B cell (primary cell): ENCODE data around the gene P3H3. TPM values are rescaled to one million over a fixed set of nuclear protein-coding genes. Genes with fewer than 3 reads are reported as not detected.

Experiments
- ATAC-seq: fragments of 200-7000 bp; cut with Tn5 transposase; one replicate; pipeline ENCODE4 v1.10.0; 2021; ENCODE audit warnings: low read depth, mild to moderate bottlenecking, moderate number of reproducible peaks, moderate library complexity
- CTCF ChIA-PET: fragments of 350-600 bp; sonication (Branson Sonifier 250); formaldehyde crosslinking; loops from one replicate; lab custom pipeline; 2021; ENCODE audit warnings: antibody characterized with exemption, inconsistent platforms; lab: Charles Lee
- POLR2A ChIA-PET: fragments of 350-600 bp; sonication (Branson Sonifier 250); formaldehyde crosslinking; loops from one replicate; lab custom pipeline; 2021; ENCODE audit warnings: antibody characterized with exemption; lab: Charles Lee
- DNase-seq: peaks from one replicate; pipeline ENCODE4 v3.0.0; 2013
- H2AFZ ChIP-seq: 2 replicates; pipeline ENCODE4 v1.6.1; 2012; ENCODE audit warnings: mild to moderate bottlenecking, low read depth, low read length; ENCODE audit not compliant: insufficient read depth, poor library complexity, severe bottlenecking
- H3K27ac ChIP-seq, 2 donors: 1 replicate in 1 of 2; 2 replicates in 1 of 2; pipeline ENCODE4 v1.5.1; 2012 to 2013; ENCODE audit warnings: low read length in 2 of 2, mild to moderate bottlenecking in 2 of 2, moderate library complexity in 1 of 2
- H3K27me3 ChIP-seq, 4 experiments: fragments of 200-600 bp in 1 of 4; sonication (generic) in 1 of 4; replicated peaks in 1 of 4; 1 replicate in 2 of 4; 2 replicates in 2 of 4; pipeline versions ENCODE4 v1.6.1 to v1.7.0; 2013 to 2016; ENCODE audit warnings: low read length in 3 of 4, mild to moderate bottlenecking in 2 of 4, mixed read lengths in 1 of 4, moderate library complexity in 1 of 4; ENCODE audit not compliant: insufficient read depth in 4 of 4, control insufficient read depth in 3 of 4; ENCODE audit errors: control extremely low read depth in 1 of 4
- H3K36me3 ChIP-seq, 2 experiments: replicated peaks in 1 of 2; 1 replicate in 1 of 2; 2 replicates in 1 of 2; pipeline versions ENCODE4 v1.6.1 to v1.7.1; 2013; ENCODE audit warnings: low read length in 1 of 2; ENCODE audit not compliant: insufficient read depth in 2 of 2, control insufficient read depth in 1 of 2; ENCODE audit errors: control extremely low read depth in 1 of 2, extremely low read depth in 1 of 2
- H3K4me1 ChIP-seq, 2 donors: fragments of 200-600 bp in 1 of 2; sonication (generic) in 1 of 2; 1 replicate in 1 of 2; 2 replicates in 1 of 2; pipeline versions ENCODE4 v1.5.1 to v1.6.1; 2013 to 2017; ENCODE audit warnings: low read length in 2 of 2; ENCODE audit not compliant: control insufficient read depth in 2 of 2, insufficient read depth in 2 of 2
- H3K4me2 ChIP-seq: replicated peaks from 2 replicates; pipeline ENCODE3; 2012; ENCODE audit warnings: mild to moderate bottlenecking, low read depth, low read length; ENCODE audit not compliant: poor library complexity, severe bottlenecking
- H3K4me3 ChIP-seq, 5 experiments: fragments of 200-600 bp in 1 of 5; sonication (generic) in 1 of 5; 1 replicate in 3 of 5; 2 replicates in 2 of 5; pipeline versions ENCODE4 v1.5.1 to v1.7.0; 2011 to 2016; ENCODE audit warnings: low read length in 4 of 5, mild to moderate bottlenecking in 4 of 5, low read depth in 2 of 5, control low read depth in 1 of 5, moderate library complexity in 1 of 5; ENCODE audit not compliant: insufficient read depth in 1 of 5; ENCODE audit errors: control extremely low read depth in 1 of 5, extremely low read depth in 1 of 5
- H3K79me2 ChIP-seq: fragments of 200-600 bp; sonication (generic); one replicate; pipeline ENCODE4 v1.6.0; 2016; ENCODE audit warnings: low read length; ENCODE audit not compliant: control insufficient read depth, insufficient read depth
- H3K9ac ChIP-seq: fragments of 200-600 bp; sonication (generic); 2 replicates; pipeline ENCODE4 v1.6.1; 2017; ENCODE audit warnings: mild to moderate bottlenecking, low read length, moderate library complexity
- H3K9me3 ChIP-seq, 3 donors: one replicate each; pipeline versions ENCODE4 v1.6.1 to v1.7.1; 2013; ENCODE audit warnings: low read length in 2 of 3; ENCODE audit not compliant: control insufficient read depth in 2 of 3, insufficient read depth in 1 of 3; ENCODE audit errors: control extremely low read depth in 1 of 3
- H4K20me1 ChIP-seq: 2 replicates; pipeline ENCODE4 v1.6.0; 2012; ENCODE audit warnings: mild to moderate bottlenecking, low read length; ENCODE audit not compliant: insufficient read depth, control insufficient read depth, poor library complexity, severe bottlenecking
- H3K27ac Mint-ChIP-seq: one replicate; pipeline ENCODE4 v1.8.0; 2021; ENCODE audit warnings: mixed read lengths
- H3K27me3 Mint-ChIP-seq: one replicate; pipeline ENCODE4 v1.8.0; 2021; ENCODE audit warnings: mixed read lengths
- H3K4me1 Mint-ChIP-seq: one replicate; pipeline ENCODE4 v1.8.0; 2021; ENCODE audit warnings: mixed read lengths
- H3K4me3 Mint-ChIP-seq: one replicate; pipeline ENCODE4 v1.8.0; 2021; ENCODE audit warnings: mixed read lengths
- H3K9me3 Mint-ChIP-seq: one replicate; pipeline ENCODE4 v1.8.0; 2022; ENCODE audit warnings: mixed read lengths; ENCODE audit not compliant: insufficient read depth
- EZH2 ChIP-seq: IDR thresholded peaks from 2 replicates; pipeline ENCODE4 v1.6.1; 2012; ENCODE audit warnings: borderline replicate concordance, low read depth, mild to moderate bottlenecking, moderate library complexity, low read length; ENCODE audit not compliant: insufficient read depth, poor library complexity, severe bottlenecking
- WGBS: methylation state at CpG from one replicate; pipeline ENCODE4 v1.1.5; 2013; ENCODE audit warnings: missing lambda C conversion rate; ENCODE audit not compliant: insufficient coverage; 5-methylcytosine and 5-hydroxymethylcytosine counted together
- intact Hi-C: fragments of 100-400 bp; cut with micrococcal nuclease; formaldehyde crosslinking; loops from one replicate; pipeline ENCODE4 v1.10.0; 2022
- polyA plus RNA-seq: library from polyadenylated mRNA; depleted of rRNA; stranded (reverse); fragments of >200 nt; gene quantifications from 2 replicates; pipeline ENCODE4 v1.2.3, GENCODE V29; 2012
- total RNA-seq, 2 donors: library from RNA; stranded (reverse); fragments of 120-200 nt in 1 of 2; gene quantifications; 1 replicate in 1 of 2; 2 replicates in 1 of 2; pipeline versions ENCODE4 v1.2.3 to v1.2.4, GENCODE V29; 2013 to 2022
- TF ChIP-seq, protein P1 (sequence below): fragments of 200-600 bp; IDR thresholded peaks from one replicate; pipeline ENCODE4 v1.8.0; 2022; ENCODE audit warnings: antibody characterized with exemption, mild to moderate bottlenecking

P3H3 gene
- total and polyA plus RNA-seq, 2 donors (not counting 1 experiment from before 2014, with no cell fraction given): 0.09 TPM; not detected in 1

DNA sequence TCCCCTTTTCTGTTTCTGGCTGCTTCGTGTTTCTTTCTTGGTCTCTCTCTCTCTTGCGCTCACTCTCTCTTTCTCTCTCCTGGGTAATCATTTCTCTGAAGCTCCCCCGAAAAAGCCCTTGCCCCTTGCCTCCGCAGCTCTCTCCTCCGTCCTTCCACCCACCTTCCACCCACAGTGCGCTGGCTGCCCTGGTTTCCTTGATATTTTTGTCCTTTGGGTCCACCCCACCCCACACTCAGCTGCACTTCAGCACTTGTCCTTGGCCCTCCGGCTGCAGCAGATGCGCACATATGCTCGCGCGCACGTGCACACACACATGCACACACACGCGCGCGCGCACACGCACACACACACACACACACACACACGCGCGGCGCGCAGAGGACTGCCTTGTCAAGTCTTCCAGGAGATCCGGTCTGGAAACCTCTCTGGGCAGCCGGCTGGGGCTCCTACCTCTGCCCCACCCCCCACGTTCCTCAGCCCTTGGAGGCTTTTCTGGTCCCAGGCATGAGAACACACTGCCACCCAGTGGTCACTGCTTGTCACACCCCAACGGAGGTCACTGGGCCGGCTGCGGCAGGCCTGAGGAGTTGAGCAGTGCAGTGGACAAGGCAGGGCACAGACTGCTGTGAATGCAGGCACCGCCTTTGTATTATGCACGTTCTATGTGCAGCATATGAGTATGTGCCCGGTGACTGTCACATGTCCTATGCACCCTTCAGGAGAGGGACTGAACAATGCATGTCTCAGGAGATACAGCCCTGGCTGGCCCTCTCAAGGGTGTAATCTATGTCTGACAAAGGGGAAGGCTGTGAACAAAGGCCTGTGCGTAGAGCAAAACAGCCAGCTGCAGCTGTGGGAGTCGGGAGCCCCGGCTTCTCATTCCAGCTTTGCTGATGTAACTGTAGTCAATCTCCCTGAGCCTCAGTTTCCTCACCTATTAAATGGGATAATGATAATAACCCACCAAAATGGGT lies 49.3 kb upstream of the P3H3 start:
- intact Hi-C loops: loop anchor here (1.0 to 2.0 kb wide), 5 partner anchors 26 to 225 kb away; partner anchors contain the start of genes MLF2 and ZNF384
- peaks cover 15% of the 10 kb centered on the region in 2 donors for H3K4me1 ChIP-seq

More for the DNA sequence above, 49.3 kb upstream of the P3H3 start:
- ATAC-seq (peak; percentile 98), DNase-seq (peak; percentile 92)
- H3K4me1 Mint-ChIP-seq: peaks cover 11% of the 10 kb centered on the region
- H3K27me3 Mint-ChIP-seq: peaks cover 42% of the 10 kb centered on the region
- no peaks in the 10 kb centered on the region for H3K36me3 ChIP-seq
- CTCF ChIA-PET: interaction anchor here (0.6 to 7.8 kb wide), 30 partner anchors 9 to 383 kb away, joined by 3 to 109 read pairs (median 4); partner anchors contain the start of genes LPAR5, MLF2, PTMS and ZNF384
- TF ChIP-seq EZH2: no peak
- TF ChIP-seq, protein P1, sequence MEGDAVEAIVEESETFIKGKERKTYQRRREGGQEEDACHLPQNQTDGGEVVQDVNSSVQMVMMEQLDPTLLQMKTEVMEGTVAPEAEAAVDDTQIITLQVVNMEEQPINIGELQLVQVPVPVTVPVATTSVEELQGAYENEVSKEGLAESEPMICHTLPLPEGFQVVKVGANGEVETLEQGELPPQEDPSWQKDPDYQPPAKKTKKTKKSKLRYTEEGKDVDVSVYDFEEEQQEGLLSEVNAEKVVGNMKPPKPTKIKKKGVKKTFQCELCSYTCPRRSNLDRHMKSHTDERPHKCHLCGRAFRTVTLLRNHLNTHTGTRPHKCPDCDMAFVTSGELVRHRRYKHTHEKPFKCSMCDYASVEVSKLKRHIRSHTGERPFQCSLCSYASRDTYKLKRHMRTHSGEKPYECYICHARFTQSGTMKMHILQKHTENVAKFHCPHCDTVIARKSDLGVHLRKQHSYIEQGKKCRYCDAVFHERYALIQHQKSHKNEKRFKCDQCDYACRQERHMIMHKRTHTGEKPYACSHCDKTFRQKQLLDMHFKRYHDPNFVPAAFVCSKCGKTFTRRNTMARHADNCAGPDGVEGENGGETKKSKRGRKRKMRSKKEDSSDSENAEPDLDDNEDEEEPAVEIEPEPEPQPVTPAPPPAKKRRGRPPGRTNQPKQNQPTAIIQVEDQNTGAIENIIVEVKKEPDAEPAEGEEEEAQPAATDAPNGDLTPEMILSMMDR: peak; percentile 90
- POLR2A ChIA-PET: interaction anchor here (0.6 to 2.4 kb wide), 4 partner anchors 26 to 364 kb away, joined by 3 to 11 read pairs (median 6); partner anchors contain the start of gene MLF2
- peak overlapping the region; percentile 81 for H2AFZ ChIP-seq
- H3K9me3 ChIP-seq: peaks cover 0 to 11% (median 0%) of the 10 kb centered on the region in 3 donors
- H3K27ac Mint-ChIP-seq: peak overlapping the region; percentile 34
- peaks cover 0 to 42% (median 28%) of the 10 kb centered on the region in 4 experiments for H3K27me3 ChIP-seq
- peak overlapping the region in 4 of 5 experiments; percentile 48 to 56 (median 50) for H3K4me3 ChIP-seq
- H3K27ac ChIP-seq: no peak overlapping the region
- peak overlapping the region; percentile 79 for H3K4me2 ChIP-seq
- no peaks in the 10 kb centered on the region for H3K9me3 Mint-ChIP-seq
- H3K9ac ChIP-seq: peak overlapping the region; percentile 58
- no peaks in the 10 kb centered on the region for H3K79me2 ChIP-seq
- H4K20me1 ChIP-seq: no peaks in the 10 kb centered on the region
- H3K4me3 Mint-ChIP-seq: peak overlapping the region; percentile 85
- WGBS: 4% methylated on average over 31 of the region's 35 CpGs
